NCI-H446 (cell line): ENCODE measurements around the gene SNURF.
A peak's percentile ranks its signal among the peaks of the same experiment; 100 is the strongest.
"Not testable (repeated sequence)": the region's sequence is repeated elsewhere in the genome, so short reads cannot be mapped to it uniquely, and the experiment has no call there.

Experiments used
- DNase-seq, 2 experiments: peaks; one replicate each; lab custom pipeline; 2025; lab: John Stamatoyannopoulos, UW

Gene SNURF

GRCh38 chr15:24954783-24955530, at the start of gene SNURF, which contains the start of gene SNRPN:
SNURF (plus strand) TSS chr15:24954987; CDS start chr15:24955049, 62 bp downstream.
SNRPN (plus strand) TSS chr15:24954987; CDS start chr15:24974454, 19,467 bp downstream.
- DNase-seq, result peak; percentile 3 to 64

GRCh38 chr15:24916305-24917009, 38.3 kb upstream of the SNURF start:
- DNase-seq, result no peak

GRCh38 chr15:24917431-24917830, 37.4 kb upstream of the SNURF start:
- DNase-seq, result no peak

- no peak for DNase-seq
Observed at GRCh38 chr15:24919446-24919845, 35.3 kb upstream of the SNURF start.

GRCh38 chr15:24922781-24923180, 32.0 kb upstream of the SNURF start:
- DNase-seq, result not testable (repeated sequence)

GRCh38 chr15:24924153-24924552, 30.6 kb upstream of the SNURF start:
- DNase-seq, result no peak

- DNase-seq, result no peak
Observed at GRCh38 chr15:24924621-24925020, 30.2 kb upstream of the SNURF start.

GRCh38 chr15:24931874-24932732, 22.7 kb upstream of the SNURF start:
- not testable (repeated sequence) for DNase-seq

- DNase-seq, result no peak
Observed at GRCh38 chr15:24933716-24934115, 21.1 kb upstream of the SNURF start.

GRCh38 chr15:24938224-24938623, 16.6 kb upstream of the SNURF start:
- not testable (repeated sequence) for DNase-seq

- no peak for DNase-seq
Observed at GRCh38 chr15:24940236-24940635, 14.6 kb upstream of the SNURF start.

GRCh38 chr15:24943361-24943760, 11.4 kb upstream of the SNURF start:
- no peak for DNase-seq

- DNase-seq, result no peak
Observed at GRCh38 chr15:24944954-24945353, 9.8 kb upstream of the SNURF start.

- DNase-seq, result no peak
Observed at GRCh38 chr15:24945711-24946110, 9.1 kb upstream of the SNURF start.

- DNase-seq, result no peak
Observed at GRCh38 chr15:24948495-24948894, 6.3 kb upstream of the SNURF start.

- no peak for DNase-seq
Observed at GRCh38 chr15:24955531-24955921, 739 bp downstream of the SNURF start.

- peak; percentile 27 to 81 for DNase-seq
Observed at GRCh38 chr15:24956111-24956838, 1.5 kb downstream of the SNURF start.

- DNase-seq, result no peak
Observed at GRCh38 chr15:24957691-24958090, 2.9 kb downstream of the SNURF start.

GRCh38 chr15:24961967-24962366, 7.2 kb downstream of the SNURF start:
- no peak for DNase-seq

GRCh38 chr15:24962880-24963279, 8.1 kb downstream of the SNURF start:
- DNase-seq, result no peak

GRCh38 chr15:24966364-24967103, 11.7 kb downstream of the SNURF start:
- no peak for DNase-seq
